Right ventricle myocardium inferior (tissue), 1 donor: ENCODE measurements around the gene CCDC167. TPM values are rescaled to one million over a fixed set of nuclear protein-coding genes. Genes with fewer than 3 reads are reported as not detected.
"Not testable (repeated sequence)": the region's sequence is repeated elsewhere in the genome, so short reads cannot be mapped to it uniquely, and the experiment has no call there.

Experiments used
- ATAC-seq: fragments of 200-7000 bp; cut with Tn5 transposase; one replicate; pipeline ENCODE4 v1.9.1; 2020; ENCODE audit warnings: mild to moderate bottlenecking, moderate library complexity
- DNase-seq: peaks from one replicate; pipeline ENCODE4 v3.0.0; 2021; ENCODE audit errors: missing footprints
- intact Hi-C: fragments of 100-400 bp; cut with DNase I; formaldehyde crosslinking; loops from one replicate; pipeline ENCODE4 v1.11.0; 2022
- total RNA-seq: library from RNA; stranded (reverse); fragmentation: NEBNext Ultra II Directional; extraction: Animal tissue kit (Norgen Biotek cat#: 25700); gene quantifications from one replicate; pipeline ENCODE4 v1.2.1, GENCODE V29; 2021
- donor health status: DM: no; HTN: yes; CAD: no; lungs with severe emphysema.

The CCDC167 gene
- total RNA-seq, 1 donor from 2014 or later = 27.1 TPM

GRCh38 chr6:37514321-37514771 is 14.7 kb upstream of the CCDC167 start:
- no peak for DNase-seq
- no peak for ATAC-seq
- intact Hi-C loops = no loop called here

- ATAC-seq (no peak), DNase-seq (no peak)
- intact Hi-C loops = no loop called here
These were observed 13.9 kb upstream of the CCDC167 start for GRCh38 chr6:37513576-37513975.

GRCh38 chr6:37513155-37513554 is 13.5 kb upstream of the CCDC167 start:
- no peak for DNase-seq
- intact Hi-C loops = no loop called here
- ATAC-seq = no peak

DNA sequence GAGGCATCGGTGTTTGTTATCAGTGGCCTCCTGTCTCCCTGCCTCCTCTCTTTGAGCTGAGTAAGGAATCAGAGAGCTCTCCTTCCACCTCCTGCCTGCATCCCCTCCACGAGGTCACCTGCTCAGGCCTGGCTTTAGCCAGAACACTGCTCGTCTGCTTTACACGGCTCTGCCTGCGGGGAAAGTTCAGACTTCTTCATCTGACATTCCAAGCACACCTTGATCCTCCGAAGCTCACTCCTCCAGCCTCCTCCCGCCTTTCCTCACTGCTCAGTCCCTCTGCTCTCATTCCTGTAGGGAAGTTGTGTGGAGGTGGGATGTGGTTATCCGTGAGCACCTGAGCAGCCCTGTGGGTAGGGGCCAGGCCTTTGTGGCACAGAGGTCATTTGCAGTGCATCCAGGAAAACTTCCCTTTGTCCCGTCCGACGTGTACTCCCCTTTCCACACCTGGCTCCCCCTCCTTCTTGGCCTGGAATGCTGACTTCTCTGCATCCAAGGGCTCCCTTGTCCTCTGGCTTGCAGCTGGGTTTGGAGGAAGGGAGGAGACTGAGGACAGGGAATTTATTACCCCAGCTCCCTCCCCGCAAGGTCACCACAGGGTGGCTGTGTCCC is 12.8 kb upstream of the CCDC167 start:
- DNase-seq = no peak
- ATAC-seq = no peak
- intact Hi-C loops = no loop called here

DNA sequence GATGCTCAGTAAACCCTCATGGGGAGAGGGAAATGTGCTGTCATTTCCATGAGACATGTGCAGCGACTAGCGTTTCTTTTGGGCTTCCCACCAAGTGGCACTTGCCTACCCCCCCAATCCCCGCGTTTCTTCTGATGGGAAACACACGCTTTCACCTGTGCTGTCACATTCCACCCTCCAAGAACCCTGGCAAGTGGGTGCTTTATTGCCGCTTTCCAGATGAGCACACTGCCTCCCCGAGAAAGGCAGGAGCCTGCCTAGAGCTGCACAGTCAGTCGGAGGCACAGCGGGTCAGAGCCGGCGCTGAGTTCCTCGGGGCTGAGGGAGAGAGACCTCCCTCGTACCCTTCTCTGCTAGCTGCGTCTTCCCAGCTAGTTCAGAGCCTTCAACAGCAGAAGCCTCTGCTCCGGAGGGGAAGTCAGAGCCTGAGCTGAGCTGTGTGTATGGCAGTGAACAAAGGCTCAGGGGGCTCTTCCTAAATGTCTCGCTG is 12.3 kb upstream of the CCDC167 start:
- intact Hi-C loops = no loop called here
- no peak for ATAC-seq
- DNase-seq = no peak

DNA sequence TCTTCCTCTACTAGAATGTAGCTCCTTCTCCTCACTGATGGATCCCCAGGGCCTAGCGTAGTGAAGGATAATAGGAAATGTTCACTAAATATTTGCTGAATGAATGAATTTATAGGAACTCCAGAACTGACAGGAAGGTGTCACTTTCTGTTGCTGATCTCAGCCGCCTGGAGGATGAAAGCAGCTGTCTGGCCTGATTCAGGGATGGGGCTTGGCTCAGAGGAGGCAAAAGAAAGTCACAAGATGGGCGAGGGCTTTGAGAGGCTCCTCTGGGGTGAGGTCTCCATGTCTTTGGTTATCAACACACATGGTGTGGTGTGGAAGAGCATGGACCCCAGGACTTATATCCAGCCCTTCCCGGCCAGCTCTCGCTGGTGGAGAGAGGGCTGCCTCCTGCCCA is 11.5 kb upstream of the CCDC167 start:
- ATAC-seq (no peak), DNase-seq (no peak)
- intact Hi-C loops = no loop called here

- DNase-seq (no peak), ATAC-seq (no peak)
- intact Hi-C loops = no loop called here
These were observed 8.2 kb upstream of the CCDC167 start for GRCh38 chr6:37507690-37508421.

DNA sequence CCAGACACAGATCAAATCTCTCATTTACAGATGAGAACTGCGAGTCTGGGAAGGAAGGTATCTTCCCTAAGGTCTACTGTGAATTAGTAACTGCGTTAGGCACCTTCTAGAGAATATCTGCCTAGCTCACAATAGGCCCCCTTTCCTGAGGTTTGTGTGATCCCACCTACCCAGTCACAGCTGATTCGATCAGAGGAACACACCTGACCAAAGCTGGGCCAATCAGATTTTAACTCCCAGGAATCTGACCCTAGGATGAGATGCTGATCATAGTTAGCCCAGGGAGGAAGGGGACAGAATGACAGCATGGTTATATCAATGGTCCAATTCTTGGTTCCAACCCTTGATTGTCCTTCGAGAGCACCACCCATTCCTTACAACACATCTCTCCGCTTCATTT is 7.4 kb upstream of the CCDC167 start:
- ATAC-seq (no peak), DNase-seq (no peak)
- intact Hi-C loops = no loop called here

GRCh38 chr6:37506479-37506878 is 6.8 kb upstream of the CCDC167 start:
- intact Hi-C loops = no loop called here
- DNase-seq = no peak
- no peak for ATAC-seq

GRCh38 chr6:37504024-37504423 is 4.3 kb upstream of the CCDC167 start:
- no peak for ATAC-seq
- intact Hi-C loops = no loop called here
- DNase-seq = no peak

DNA sequence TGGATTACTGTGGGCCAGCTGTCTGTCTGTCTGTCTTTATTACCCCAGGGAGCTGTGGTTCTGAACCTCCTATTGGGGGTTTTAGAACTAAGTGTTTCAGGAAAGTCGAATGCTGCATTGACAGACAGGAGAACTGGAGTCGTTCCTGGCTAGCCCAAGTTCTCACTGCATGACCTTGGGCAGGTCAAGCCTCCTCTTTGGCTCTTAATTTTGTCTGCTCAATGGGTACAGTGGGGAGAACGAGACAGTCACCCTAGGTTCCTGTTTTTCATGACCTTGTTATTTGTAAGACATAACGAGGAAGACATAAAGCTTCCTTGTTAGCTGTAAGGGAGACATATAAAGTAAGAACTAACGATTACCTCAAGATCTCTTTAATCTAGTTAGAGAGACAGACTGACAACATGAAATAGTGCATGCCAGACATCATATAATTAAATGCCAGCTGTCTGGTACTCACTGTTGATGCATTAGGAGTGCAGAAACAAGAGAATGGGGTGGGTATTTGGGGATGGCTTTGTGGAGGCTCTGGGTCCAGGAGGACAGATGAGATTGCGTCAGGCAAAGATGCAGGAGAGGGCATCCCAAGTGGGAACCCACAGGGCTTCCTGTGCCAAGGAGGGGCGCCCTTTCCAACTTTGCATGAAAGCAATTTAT is 3.7 kb upstream of the CCDC167 start:
- ATAC-seq = no peak
- intact Hi-C loops = no loop called here

DNA sequence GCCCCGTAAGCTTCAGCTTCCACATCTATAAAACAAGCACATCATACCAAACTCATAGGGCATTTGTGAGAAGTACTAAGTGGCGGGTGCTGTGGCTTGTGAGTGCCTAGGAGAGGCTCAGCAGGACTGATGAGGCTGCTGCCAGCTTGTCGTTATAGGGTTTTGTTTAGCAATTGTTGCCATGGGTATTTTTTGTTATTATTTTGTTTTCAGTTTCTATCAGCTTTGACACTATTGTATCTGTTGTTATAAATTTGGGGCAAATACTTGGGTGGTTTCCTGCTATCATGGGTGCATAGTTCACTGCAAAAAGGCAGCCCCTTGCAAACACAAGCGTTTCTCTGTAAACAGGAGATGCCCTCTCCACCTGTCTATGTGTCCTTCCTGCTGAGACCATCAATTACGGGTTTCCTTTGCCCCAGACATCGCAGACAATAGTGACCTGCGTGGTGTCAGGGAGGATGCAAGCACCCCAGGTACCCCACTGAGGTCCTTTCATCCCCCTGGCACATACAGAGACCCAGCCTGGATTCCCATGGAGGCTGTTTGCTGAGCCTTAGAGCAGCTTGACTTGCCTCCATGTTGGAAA is 3.1 kb upstream of the CCDC167 start:
- intact Hi-C loops = no loop called here
- DNase-seq (no peak), ATAC-seq (no peak)

More for the DNA sequence above, 3.7 kb upstream of the CCDC167 start:
- no peak for DNase-seq

DNA sequence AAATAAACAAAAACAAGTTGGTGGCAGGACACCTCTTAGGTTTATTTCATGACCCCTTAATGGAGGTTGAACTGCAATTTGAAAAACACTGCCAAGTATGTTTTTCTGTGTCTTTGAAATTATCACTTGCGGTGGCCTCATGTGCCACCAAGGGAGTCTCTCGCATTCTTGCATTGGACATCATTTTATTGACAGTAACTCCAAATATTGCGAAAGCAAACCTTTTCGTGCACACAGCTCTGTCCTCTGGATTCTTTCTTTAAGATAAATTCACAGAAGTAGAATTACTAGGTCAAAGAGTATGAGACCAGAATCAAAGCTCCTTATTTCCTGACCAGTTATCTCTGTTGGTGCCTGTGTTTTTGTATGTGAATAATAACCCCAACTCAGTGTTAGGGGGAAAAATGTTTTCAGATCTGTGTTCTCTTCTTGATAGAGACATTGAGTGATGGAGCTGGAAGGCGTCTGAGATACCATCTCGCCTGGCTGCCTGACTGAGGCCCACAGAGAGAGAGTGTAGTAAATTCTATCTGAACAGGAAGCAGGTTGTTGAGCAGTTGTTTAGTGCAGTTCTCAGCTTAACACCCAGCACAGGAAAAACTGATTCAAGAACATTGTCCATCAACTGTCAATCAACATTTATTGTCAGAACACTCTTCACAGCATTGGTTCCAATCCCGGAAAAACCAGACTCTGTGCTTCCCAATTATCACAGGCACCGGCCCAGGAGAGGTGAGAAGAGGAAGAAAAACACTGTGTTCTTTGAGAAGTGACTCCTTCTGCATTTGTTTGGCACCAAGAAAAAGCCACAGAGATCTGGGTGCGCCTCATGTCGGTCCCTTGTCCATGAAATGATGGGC is 2.2 kb upstream of the CCDC167 start:
- ATAC-seq (no peak), DNase-seq (no peak)
- intact Hi-C loops = no loop called here

GRCh38 chr6:37500904-37501303 is 1.2 kb upstream of the CCDC167 start:
- DNase-seq, ATAC-seq, intact Hi-C loops: not testable (repeated sequence)

DNA sequence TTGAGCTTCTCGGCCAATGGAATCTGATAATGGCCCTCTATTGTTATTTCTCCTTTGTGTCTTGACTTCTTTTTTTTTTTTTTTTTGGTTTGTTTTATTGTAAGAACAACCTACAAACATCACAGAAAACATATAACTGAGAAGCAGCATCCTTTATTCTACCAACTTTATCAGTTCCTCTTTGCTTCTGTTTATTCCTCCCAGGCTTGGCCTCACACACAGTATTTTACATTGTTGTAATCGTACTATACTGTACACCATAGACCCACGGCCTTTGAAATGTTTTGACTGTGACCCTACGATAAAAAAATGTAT is 558 bp upstream of the CCDC167 start:
- ATAC-seq = no peak
- intact Hi-C loops = no loop called here
- DNase-seq = no peak

DNA sequence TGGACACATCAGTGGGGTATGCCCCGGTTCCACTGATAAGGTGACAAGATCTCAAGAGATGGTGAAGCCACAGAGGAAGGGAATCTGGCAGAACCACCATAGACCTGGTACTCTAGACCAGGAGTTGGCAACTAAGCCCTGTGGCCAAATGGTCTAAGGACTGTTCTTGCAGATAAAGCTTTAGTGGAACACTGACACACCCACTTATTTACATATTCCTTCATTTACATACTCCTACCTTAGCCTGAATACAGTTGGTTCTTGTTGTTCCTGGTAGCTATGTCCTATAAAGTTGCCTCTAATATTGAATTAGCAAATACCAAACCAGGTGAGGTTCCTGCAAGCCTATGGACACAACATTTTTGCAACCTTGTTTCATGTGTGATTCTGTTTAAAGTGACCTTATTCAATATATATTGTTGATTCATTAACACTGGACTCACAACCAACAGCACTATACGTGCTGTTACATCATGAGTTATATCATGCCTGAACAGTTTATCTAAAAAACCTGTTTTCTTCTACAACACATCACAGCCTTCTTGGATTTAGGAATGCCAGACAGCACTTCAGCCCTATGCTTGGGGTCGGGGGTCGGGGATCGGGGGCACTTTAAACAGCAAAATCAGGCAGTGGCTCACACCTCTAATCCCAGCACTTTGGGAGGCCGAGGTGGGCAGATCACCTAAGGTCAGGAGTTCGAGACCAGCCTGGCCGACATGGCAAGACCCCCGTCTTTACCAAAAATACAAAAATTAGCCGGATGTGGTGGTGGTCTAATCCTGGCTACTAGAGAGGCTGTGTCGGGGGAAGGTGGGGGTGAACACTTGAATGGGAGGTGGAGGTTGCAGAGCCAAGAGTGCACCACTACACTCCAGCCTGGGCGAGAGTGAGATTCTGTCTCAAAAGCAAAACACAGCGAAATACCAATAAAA is 2.5 kb downstream of the CCDC167 start:
- intact Hi-C loops = no loop called here
- DNase-seq (no peak), ATAC-seq (no peak)

GRCh38 chr6:37495244-37495934 is 4.3 kb downstream of the CCDC167 start:
- DNase-seq (no peak), ATAC-seq (no peak)
- intact Hi-C loops = no loop called here
